ENCODE data around the gene NUMB. TPM values are rescaled to one million over a fixed set of nuclear protein-coding genes. Genes with fewer than 3 reads are reported as not detected.

Gene NUMB
- total and polyA plus RNA-seq, 2 of the 13 experiments (the other 11 are each of a cell fraction or from before 2014, with no cell fraction given), result 20.3 to 71.1 TPM

DNA sequence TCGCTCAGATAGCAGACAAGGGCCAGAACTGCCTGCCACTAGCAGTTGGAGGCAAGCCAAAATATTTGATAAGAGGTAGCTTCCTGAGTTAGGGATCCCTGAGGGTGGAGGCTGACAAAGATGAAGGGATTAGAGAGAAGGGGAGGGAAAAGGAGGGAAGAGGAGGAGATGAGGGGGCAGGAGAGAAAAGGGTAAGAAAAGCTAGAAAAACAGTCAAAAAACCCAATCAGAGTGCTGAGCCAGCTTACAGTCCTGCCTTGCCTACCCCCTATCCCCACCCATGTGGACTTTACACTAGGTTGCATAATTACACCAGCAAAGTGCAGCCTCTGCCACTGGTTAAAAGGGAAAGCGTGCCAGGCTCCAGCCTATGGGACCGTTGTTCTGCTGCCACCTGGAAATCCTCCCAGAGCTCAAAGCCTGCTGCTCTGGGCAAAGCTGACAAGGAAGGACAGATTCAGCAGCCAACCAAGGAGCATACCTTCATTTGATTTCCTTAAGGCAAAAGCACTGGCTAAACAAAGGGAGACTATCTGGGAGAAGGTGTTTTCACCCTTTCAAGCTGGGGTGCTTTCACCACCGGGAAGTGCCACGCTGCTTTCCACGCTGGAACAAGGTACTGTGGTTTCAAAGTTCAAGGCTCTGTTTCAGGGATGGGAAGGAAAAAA lies 3.8 kb upstream of the NUMB start (continued):
- TF ChIP-seq CREM (IDR thresholded peaks at IDR 0.05) (peak; percentile 61), CREM (CRISPR knock-in tag; IDR thresholded peaks at IDR 0.05) (no peak), ZNF562 (CRISPR knock-in tag; IDR thresholded peaks at IDR 0.05; ENCODE audit: borderline replicate concordance) (no peak), ZNF670 (CRISPR knock-in tag; IDR thresholded peaks at IDR 0.05; ENCODE audit: borderline replicate concordance) (no peak), SOX6 (IDR thresholded peaks at IDR 0.05) (no peak), SOX6 (CRISPR knock-in tag; IDR thresholded peaks at IDR 0.05) (peak; percentile 84), ZNF275 (CRISPR knock-in tag; IDR thresholded peaks at IDR 0.05; ENCODE audit: borderline replicate concordance) (no peak), ZNF34 (CRISPR knock-in tag; IDR thresholded peaks at IDR 0.05; ENCODE audit: borderline replicate concordance) (no peak; the same call in 1 of the 2 replicates), ZNF75D (CRISPR knock-in tag; IDR thresholded peaks at IDR 0.05; ENCODE audit: borderline replicate concordance) (no peak), ZNF10 (CRISPR knock-in tag; IDR thresholded peaks at IDR 0.05; ENCODE audit: borderline replicate concordance, low read depth) (no peak), ZNF720 (CRISPR knock-in tag; IDR thresholded peaks at IDR 0.05) (no peak), MYNN (CRISPR knock-in tag; IDR thresholded peaks at IDR 0.05; ENCODE audit: low read depth) (no peak)
- TF ChIP-seq, protein P1, sequence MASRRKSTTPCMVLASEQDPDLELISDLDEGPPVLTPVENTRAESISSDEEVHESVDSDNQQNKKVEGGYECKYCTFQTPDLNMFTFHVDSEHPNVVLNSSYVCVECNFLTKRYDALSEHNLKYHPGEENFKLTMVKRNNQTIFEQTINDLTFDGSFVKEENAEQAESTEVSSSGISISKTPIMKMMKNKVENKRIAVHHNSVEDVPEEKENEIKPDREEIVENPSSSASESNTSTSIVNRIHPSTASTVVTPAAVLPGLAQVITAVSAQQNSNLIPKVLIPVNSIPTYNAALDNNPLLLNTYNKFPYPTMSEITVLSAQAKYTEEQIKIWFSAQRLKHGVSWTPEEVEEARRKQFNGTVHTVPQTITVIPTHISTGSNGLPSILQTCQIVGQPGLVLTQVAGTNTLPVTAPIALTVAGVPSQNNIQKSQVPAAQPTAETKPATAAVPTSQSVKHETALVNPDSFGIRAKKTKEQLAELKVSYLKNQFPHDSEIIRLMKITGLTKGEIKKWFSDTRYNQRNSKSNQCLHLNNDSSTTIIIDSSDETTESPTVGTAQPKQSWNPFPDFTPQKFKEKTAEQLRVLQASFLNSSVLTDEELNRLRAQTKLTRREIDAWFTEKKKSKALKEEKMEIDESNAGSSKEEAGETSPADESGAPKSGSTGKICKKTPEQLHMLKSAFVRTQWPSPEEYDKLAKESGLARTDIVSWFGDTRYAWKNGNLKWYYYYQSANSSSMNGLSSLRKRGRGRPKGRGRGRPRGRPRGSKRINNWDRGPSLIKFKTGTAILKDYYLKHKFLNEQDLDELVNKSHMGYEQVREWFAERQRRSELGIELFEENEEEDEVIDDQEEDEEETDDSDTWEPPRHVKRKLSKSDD (CRISPR knock-in tag; IDR thresholded peaks at IDR 0.05; ENCODE audit: low read depth), result no peak
